Upper lobe of right lung (tissue), 1 donor: ENCODE measurements around the gene NBEA. TPM values are rescaled to one million over a fixed set of nuclear protein-coding genes. Genes with fewer than 3 reads are reported as not detected.

Experiments
- ATAC-seq: fragments of 200-7000 bp; cut with Tn5 transposase; one replicate; pipeline ENCODE4 v1.9.1; 2020; ENCODE audit warnings: mild to moderate bottlenecking, moderate library complexity
- DNase-seq: peaks from one replicate; pipeline ENCODE4 v3.0.0-alpha.2; 2020
- H3K27ac ChIP-seq: fragments of 200-600 bp; one replicate; pipeline ENCODE4 v1.8.0; 2022
- H3K27me3 ChIP-seq: fragments of 200-600 bp; one replicate; pipeline ENCODE4 v1.8.0; 2022; ENCODE audit warnings: mild to moderate bottlenecking
- H3K36me3 ChIP-seq: fragments of 200-600 bp; one replicate; pipeline ENCODE4 v1.8.0; 2022
- H3K4me1 ChIP-seq: fragments of 200-600 bp; one replicate; pipeline ENCODE4 v1.8.0; 2022
- H3K4me3 ChIP-seq: fragments of 200-600 bp; one replicate; pipeline ENCODE4 v1.8.0; 2022; ENCODE audit warnings: mild to moderate bottlenecking
- H3K9me3 ChIP-seq: fragments of 200-600 bp; one replicate; pipeline ENCODE4 v1.8.0; 2022
- intact Hi-C: fragments of 100-400 bp; cut with DNase I; formaldehyde crosslinking; loops from one replicate; pipeline ENCODE4 v1.11.0; 2022
- total RNA-seq: library from RNA; stranded (reverse); fragmentation: NEBNext Ultra II Directional; extraction: Animal tissue kit (Norgen Biotek cat#: 25700); gene quantifications from one replicate; pipeline ENCODE4 v1.2.1, GENCODE V29; 2021
- TF ChIP-seq, protein P1 (sequence below): fragments of 200-600 bp; IDR thresholded peaks from one replicate; pipeline ENCODE4 v1.8.0; 2022; ENCODE audit warnings: antibody characterized with exemption
- donor health status: DM: no; HTN: yes; CAD: no; lungs with severe emphysema.

NBEA gene
- total RNA-seq, 1 donor from 2014 or later: 5.6 TPM

DNA sequence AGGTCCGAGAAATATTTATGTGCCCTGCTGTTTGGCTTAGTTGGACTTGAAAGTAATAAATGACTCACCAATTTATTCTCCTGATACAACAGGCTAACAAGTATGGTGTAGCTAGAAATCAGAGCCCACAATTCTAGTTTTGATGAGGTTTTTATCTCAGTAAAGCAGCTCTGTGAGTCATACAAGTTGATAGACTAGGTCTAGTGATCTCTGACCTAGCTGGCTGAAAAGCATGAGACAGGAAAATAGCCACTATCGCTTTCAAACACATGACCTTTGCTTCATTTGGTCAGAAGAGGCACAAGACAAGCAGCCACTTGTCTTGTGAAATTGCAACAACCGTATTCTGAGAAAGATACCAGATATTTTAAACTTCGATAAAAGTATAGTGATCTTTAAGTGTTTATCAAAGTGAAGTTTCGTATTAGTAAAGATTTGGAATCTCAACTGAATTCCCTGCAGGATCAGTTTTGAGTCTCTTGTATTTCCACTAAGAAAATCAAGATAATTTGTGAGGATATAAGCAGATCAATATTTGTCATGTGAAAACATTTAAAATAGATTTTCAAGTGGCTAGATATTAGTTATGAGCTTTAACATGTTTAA lies 407.7 kb downstream of the NBEA start:
- DNase-seq: no peak
- peak; percentile 68 for ATAC-seq
- TF ChIP-seq, protein P1, sequence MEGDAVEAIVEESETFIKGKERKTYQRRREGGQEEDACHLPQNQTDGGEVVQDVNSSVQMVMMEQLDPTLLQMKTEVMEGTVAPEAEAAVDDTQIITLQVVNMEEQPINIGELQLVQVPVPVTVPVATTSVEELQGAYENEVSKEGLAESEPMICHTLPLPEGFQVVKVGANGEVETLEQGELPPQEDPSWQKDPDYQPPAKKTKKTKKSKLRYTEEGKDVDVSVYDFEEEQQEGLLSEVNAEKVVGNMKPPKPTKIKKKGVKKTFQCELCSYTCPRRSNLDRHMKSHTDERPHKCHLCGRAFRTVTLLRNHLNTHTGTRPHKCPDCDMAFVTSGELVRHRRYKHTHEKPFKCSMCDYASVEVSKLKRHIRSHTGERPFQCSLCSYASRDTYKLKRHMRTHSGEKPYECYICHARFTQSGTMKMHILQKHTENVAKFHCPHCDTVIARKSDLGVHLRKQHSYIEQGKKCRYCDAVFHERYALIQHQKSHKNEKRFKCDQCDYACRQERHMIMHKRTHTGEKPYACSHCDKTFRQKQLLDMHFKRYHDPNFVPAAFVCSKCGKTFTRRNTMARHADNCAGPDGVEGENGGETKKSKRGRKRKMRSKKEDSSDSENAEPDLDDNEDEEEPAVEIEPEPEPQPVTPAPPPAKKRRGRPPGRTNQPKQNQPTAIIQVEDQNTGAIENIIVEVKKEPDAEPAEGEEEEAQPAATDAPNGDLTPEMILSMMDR: no peak
- no peaks in the 10 kb centered on the region for H3K27me3 ChIP-seq
- H3K36me3 ChIP-seq: no peaks in the 10 kb centered on the region
- no peak overlapping the region for H3K27ac ChIP-seq
- H3K4me3 ChIP-seq: no peak overlapping the region
- intact Hi-C loops: no loop called here
- H3K4me1 ChIP-seq: no peaks in the 10 kb centered on the region
- H3K9me3 ChIP-seq: no peaks in the 10 kb centered on the region

- DNase-seq (no peak), ATAC-seq (no peak)
- H3K27ac ChIP-seq: no peak overlapping the region
- H3K9me3 ChIP-seq: no peaks in the 10 kb centered on the region
- TF ChIP-seq, protein P1: no peak
- no peaks in the 10 kb centered on the region for H3K36me3 ChIP-seq
- no peaks in the 10 kb centered on the region for H3K4me1 ChIP-seq
- H3K4me3 ChIP-seq: no peak overlapping the region
- intact Hi-C loops: no loop called here
- H3K27me3 ChIP-seq: no peaks in the 10 kb centered on the region
Measured at GRCh38 chr13:35354285-35354684, 412.2 kb downstream of the NBEA start.

- intact Hi-C loops: no loop called here
- Histone ChIP-seq H3K4me1 (no peaks in the 10 kb centered on the region), H3K9me3 (no peaks in the 10 kb centered on the region)
Measured at GRCh38 chr13:35354882-35355281, 412.8 kb downstream of the NBEA start.

DNA sequence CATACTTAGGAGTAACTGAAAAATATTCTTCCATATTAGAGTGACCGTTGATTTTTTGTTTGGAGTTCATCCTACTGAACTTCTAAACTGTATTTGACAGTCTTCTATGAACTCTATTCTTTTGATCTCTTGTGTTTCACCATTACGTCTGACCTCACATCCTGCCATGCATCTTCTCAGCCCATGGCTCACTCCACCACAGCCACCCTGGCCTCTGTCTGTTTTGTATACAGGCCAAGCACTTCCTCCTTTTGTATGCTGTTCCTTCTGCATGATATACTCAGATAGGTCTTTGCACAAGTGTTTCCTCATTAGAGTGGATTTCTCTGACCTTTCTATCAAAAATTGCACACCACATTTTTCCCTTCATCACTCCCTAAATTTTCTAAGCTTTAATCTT lies 414.5 kb downstream of the NBEA start:
- intact Hi-C loops: no loop called here
- no peak for DNase-seq
- Histone ChIP-seq H3K4me1 (no peaks in the 10 kb centered on the region), H3K27me3 (no peaks in the 10 kb centered on the region), H3K9me3 (no peaks in the 10 kb centered on the region), H3K4me3 (no peak overlapping the region), H3K27ac (no peak overlapping the region), H3K36me3 (no peaks in the 10 kb centered on the region)
- ATAC-seq: peak; percentile 73
- TF ChIP-seq, protein P1: no peak

More at GRCh38 chr13:35354882-35355281, 412.8 kb downstream of the NBEA start:
- ATAC-seq (no peak), DNase-seq (no peak)
- H3K36me3 ChIP-seq: no peaks in the 10 kb centered on the region
- no peak overlapping the region for H3K27ac ChIP-seq
- H3K27me3 ChIP-seq: no peaks in the 10 kb centered on the region
- no peak overlapping the region for H3K4me3 ChIP-seq
- TF ChIP-seq, protein P1: no peak

DNA sequence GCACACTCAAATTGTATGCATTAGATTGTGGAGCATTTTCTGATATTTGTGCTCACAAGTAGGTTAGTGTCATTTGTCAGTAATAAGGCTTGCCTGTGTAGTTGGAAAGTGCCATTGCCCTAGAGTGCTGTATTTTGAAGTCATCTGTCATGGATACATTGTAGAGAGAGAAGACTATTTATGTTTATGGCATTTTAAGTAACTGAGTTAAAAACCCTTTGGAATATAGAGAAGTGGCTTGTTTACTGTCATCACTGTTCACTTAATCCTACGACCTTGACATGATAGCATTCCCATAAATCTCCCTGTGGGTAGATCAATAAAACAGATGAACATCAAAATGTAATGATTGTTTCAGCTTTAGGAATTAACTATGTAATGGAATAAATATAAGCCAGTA lies 423.8 kb downstream of the NBEA start:
- Histone ChIP-seq H3K9me3 (peaks cover 10% of the 10 kb centered on the region), H3K4me1 (no peaks in the 10 kb centered on the region), H3K27me3 (no peaks in the 10 kb centered on the region), H3K4me3 (no peak overlapping the region), H3K27ac (no peak overlapping the region), H3K36me3 (no peaks in the 10 kb centered on the region)
- no peak for ATAC-seq
- TF ChIP-seq, protein P1: no peak
- DNase-seq: no peak
- intact Hi-C loops: no loop called here

- Histone ChIP-seq H3K4me1 (no peaks in the 10 kb centered on the region), H3K9me3 (peaks cover 21% of the 10 kb centered on the region), H3K27ac (no peak overlapping the region), H3K36me3 (no peaks in the 10 kb centered on the region), H3K27me3 (no peaks in the 10 kb centered on the region), H3K4me3 (no peak overlapping the region)
- TF ChIP-seq, protein P1: no peak
- intact Hi-C loops: no loop called here
- DNase-seq (no peak), ATAC-seq (no peak)
Measured at GRCh38 chr13:35367586-35367985, 425.5 kb downstream of the NBEA start.
